ENCODE results near the gene NUP210.
"Not testable (repeated sequence)": the region's sequence is repeated elsewhere in the genome, so short reads cannot be mapped to it uniquely, and the experiment has no call there.

NUP210 gene

DNA sequence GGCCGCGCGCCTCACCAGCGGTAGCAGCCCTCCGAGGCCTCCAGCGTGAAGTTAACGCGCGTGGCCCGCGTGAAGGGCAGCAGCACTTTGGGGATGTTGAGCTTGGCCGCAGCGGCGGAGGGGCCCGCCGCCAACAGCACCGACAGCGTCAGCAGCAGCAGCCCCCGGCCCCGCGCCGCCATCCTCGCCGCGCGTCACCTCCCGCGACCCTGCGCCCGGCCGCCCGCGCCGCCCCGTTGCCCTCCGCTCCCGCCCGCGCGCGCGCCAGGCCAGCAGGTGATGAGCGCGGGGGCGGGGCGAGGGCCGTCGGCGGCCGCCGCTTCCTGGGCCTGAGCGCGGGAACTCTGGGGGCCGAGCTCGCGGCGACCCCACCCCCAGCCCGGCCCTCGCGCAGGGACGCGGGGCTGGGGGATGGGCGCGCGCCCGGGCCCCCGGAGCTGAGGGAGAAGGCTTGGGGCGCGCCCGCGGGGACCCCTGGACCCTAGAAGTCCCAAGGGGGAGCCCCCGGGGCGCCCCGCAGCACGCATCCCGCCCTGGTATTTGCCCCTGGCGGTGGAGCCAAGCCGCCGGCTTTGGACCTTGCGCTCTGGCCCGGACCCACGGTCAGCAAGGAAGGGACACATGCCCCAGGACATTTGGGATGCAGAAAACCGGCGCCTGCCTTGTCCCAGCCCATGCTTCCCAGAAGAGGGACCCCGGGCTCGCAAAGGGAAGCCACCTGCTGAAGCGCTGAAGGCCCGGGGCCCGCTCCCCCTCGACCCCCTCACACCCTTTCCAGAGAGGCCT lies at the start of gene NUP210:
Gene NUP210 (minus strand): TSS at position 278 of the 786 bp plus-strand sequence. CDS start 96 bp downstream, at position 182.
- peak; percentile 5 for DNase-seq

DNA sequence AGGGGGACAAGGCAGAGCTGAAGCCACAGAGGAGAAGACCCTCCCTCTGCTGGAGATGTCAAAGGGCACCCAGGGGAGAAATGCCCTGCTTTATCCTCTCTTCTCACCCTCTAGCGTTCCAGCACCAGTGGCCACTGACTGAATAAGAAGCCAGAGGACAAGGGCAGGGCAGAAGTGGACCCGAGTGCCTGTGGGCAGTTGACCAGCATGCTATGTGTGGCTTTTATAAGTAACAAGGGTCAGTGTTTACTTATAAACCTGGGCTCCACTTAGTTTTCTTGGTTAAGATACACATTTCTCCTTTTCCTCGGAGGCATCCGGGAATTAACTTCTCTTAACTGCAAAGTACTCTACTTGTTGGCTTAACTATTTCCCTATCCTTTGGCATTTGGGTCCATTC lies 46.7 kb upstream of the NUP210 start:
- no peak for DNase-seq

GRCh38 chr3:13465236-13465873 lies 45.2 kb upstream of the NUP210 start:
- DNase-seq: no peak

GRCh38 chr3:13463618-13464400 lies 43.7 kb upstream of the NUP210 start:
- DNase-seq: no peak

DNA sequence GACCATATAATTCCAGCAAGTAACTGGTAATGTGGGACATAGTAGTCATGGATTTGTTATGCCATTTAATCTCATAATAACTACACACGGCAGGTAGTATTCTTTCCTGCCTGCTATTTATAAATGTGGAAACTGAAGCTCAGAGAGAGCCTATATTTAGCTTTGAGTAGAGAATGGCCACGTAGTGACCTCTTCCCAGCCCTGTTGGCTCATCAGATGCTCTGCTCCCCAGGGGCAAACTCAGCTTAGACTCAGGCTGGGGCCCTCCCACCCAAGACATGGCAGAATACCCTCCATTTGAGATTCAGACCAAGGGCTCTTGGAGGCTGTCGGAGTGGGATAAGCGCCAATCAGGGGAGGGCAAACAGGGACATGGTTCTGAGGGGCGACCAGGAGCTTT lies 42.7 kb upstream of the NUP210 start:
- DNase-seq: no peak

DNA sequence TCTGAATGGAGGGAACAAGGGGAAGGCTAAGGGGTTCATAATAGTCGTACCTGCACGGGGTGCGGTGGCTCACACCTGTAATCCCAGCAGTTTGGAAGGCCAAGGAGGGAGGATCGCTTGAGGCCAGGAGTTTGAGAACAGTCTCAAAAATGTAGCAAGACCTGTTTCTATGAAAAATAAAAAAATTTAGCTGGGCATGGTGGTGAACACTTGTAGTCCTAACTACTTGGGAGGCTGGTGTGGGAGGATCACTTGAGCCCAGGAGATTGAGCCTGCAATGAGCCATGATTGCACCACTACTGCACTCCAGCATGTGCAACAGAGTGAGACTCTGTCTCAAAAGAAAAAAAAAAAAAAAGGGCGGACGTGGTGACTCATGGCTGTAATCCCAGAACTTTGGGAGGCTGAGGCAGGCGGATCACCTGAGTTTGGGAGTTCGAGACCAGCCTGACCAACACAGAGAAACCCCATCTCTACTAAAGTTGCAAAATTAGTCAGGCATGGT lies 42.1 kb upstream of the NUP210 start:
- DNase-seq: no peak

DNA sequence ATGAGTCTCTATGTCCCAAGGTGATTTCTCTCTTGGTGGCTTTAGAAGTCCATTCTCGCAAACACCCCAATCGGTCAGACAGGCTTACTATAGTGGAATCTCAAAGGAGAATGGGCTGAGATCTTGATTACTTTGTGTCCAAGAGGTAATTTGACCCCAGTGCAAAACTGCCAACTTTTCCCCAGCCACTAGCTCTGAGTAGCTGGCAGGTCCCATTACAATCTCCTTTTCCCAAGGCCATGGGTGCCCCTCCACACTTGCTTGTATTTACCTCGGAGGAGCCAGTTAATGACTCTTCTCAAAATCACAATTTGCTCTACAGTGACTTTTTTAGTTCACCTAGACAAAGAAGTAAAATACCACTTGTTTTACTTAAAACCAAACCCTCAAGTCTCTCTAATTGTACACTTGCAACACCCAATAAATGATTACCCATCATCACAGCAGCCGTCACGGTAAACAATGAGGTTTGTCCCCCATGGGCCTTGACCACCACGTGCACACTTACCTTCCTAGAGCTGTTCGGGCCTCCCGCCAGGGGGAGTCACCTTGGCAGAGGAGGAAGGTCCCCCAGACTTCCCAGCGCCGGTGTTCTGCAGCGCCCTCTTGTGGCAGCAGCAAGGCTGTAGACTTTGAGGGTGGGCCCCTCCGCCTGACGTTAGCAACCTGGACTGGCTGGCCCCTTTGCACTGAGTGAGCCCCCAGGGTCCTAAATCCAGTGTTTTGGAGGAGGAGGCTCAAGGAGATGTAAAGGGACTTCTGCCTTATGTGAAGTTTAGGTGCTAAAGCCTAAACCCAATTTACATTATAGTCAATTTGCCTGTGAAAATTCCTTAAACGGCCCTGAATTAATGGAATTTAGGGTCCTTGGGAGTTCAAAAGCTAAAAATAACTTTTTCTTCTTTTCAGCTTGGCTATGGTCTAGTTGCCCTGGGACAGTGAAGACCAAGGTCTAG lies 41.3 kb upstream of the NUP210 start:
- peak; percentile 47 for DNase-seq

- DNase-seq: no peak
Observed at GRCh38 chr3:13460341-13460736, 40.2 kb upstream of the NUP210 start.

GRCh38 chr3:13459605-13460340 lies 39.7 kb upstream of the NUP210 start:
- DNase-seq: no peak

DNA sequence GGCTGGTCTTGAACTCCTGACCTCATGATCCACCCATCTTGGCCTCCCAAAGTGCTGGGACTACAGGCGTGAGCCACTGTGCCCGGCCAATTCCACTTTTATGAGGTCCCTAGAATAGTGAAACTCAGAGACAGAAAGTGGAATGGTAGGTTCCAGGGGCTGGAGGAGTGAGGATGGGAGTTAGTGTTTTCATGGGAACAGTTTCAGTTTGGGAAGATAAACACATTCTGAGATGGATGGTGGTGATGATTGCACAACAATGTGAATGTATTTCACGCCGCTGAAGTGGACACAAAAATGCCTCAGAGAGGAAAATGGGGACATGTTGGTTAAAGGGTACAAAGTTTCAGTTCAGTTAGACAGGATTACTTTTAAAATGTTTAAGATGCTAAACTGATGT lies 37.5 kb upstream of the NUP210 start:
- no peak for DNase-seq

GRCh38 chr3:13455644-13456043 lies 35.5 kb upstream of the NUP210 start:
- DNase-seq: no peak

DNA sequence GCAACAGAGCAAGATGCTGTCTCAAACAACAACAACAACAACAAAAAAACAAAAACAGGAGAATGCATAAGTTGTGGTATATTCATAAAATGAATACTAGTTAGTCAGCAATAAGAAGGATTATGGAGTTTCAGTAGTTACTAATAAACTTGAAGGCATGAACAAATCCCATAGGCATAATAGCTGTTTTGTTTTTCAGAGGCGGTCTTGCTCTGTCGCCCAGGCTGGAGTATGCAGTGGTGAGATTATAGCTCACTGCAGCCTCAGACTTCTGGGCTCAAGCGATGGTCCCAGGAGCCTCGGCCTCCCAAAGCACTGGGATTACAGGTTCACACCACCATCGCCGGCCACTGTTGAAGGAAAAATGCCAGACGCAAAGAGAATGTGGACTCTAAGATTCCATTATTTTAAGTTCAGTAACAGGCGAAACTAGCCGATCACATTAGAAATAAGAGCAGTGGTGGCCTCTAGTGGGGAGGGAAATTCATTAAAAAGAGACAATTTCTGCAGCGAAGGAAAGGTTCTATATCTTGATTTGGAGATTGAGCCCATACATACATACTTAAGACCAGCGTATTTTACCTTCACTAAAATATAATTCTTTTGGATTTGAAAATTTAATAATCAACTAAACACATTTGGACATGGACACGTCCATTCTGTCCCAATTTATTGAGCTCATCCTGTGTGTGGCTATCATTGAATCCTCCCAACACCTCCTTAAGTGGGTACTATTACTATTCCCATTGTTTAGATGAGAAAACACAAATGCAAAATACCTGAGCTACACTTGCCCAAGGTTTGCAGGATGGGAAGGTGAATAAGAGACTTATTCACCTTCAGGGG lies 32.6 kb upstream of the NUP210 start:
- DNase-seq: peak; percentile 25

- no peak for DNase-seq
Observed at GRCh38 chr3:13451301-13451673, 31.2 kb upstream of the NUP210 start.

DNA sequence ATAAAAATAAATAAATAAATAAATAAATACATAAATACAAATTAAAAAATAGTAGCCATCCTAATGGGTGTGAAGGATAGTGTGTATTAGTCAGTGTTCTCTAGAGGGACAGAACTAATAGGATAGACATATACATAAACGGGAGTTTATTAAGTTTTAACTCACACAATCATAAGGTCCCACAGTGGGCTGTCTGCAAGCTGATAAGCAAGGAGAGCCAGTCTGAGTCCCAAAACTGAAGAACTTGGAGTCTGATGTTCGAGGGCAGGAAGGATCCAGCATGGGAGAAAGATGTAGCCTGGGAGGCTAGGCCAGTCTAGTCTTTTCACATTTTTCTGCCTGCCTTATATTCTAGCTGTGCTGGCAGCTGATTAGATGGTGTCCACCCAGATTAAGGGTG lies 22.8 kb upstream of the NUP210 start:
- DNase-seq: not testable (repeated sequence)

DNA sequence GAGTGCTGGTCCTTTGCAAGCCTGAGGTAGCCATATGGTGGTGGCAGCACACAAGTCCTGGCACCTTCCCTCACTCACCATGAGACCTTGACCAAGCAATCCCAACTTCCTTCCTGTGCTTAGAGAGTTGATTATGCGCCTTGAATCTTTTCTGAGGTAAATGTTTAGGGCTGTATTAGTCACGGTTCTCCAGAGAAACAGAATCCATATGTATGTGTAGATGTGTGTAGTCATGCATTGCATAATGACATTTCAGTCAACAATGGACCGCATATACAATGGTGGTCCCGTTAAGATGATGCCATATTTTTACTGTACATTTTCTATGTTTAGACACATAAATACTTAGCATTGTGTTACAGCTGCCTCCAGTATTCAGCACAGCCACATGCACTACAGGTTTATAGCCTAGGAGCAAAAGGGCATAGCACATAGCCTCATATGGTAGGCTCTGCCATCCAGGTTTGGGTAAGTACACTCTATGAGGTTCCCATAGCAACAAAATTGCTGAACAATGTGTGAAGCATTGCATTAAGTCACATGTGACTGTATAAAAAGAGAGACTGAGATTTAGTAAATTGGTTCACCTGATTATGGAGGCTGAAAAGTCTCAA lies 20.2 kb upstream of the NUP210 start:
- DNase-seq: no peak

- DNase-seq: not testable (repeated sequence)
Observed at GRCh38 chr3:13436213-13436612, 16.1 kb upstream of the NUP210 start.

DNA sequence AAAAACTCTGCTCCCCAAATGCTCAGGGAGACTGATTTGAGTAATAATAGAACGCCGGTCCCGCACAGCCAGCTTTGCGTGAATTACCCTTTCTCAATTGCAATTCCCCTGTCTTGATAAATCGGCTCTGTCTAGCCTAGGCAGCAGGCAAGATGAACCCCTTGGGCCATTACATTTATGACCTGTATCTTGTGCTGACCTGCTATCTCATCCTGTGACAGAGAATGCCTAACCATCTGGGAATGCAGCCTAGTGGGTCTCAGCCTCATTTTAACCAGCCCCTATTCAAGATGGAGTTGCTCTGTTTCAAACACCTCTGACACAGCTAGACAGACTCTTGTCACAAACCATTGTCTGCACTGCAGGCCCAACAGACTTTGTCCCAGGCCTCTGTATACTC lies 13.8 kb upstream of the NUP210 start:
- no peak for DNase-seq

- DNase-seq: no peak
Observed at GRCh38 chr3:13432093-13432492, 12.0 kb upstream of the NUP210 start.

- not testable (repeated sequence) for DNase-seq
Observed at GRCh38 chr3:13430411-13430875, 10.3 kb upstream of the NUP210 start.
